Astrocyte (in vitro differentiated cells and primary cell): Measurements from ENCODE around the gene C19orf38.

Experiments
- CTCF ChIP-seq: IDR thresholded peaks from 2 replicates; pipeline ENCODE4 v1.5.1; 2011; ENCODE audit warnings: low read depth, mild to moderate bottlenecking, inconsistent platforms, low read length, moderate library complexity; ENCODE audit not compliant: insufficient read depth
- EZH2 ChIP-seq: IDR thresholded peaks from 2 replicates; pipeline ENCODE4 v1.6.1; 2012; ENCODE audit warnings: mild to moderate bottlenecking, low read length, inconsistent platforms; ENCODE audit not compliant: insufficient read depth

GRCh38 chr19:10895920-10896319 lies 47.7 kb downstream of the C19orf38 start:
- no peak for TF ChIP-seq CTCF
- TF ChIP-seq EZH2: no peak
